SH-SY5Y (cell line): ENCODE results near the gene RCVRN.

Experiments
- GATA2 ChIP-seq: IDR thresholded peaks from 2 replicates; pipeline ENCODE4 v1.6.1; 2011; ENCODE audit warnings: mild to moderate bottlenecking, low read depth, low read length
- GATA3 ChIP-seq: IDR thresholded peaks from 2 replicates; pipeline ENCODE4 v1.6.1; 2011; ENCODE audit warnings: low read depth, mild to moderate bottlenecking, low read length, moderate library complexity

GRCh38 chr17:9926150-9926804, 21.2 kb upstream of the RCVRN start:
- no peak for TF ChIP-seq GATA2
- TF ChIP-seq GATA3: no peak
